GM19324 (cell line): Measurements from ENCODE around the gene SART1.

Source experiments
- ATAC-seq: cut with Tn5 transposase; IDR thresholded peaks from one replicate; pipeline ENCODE4 v1.9.1; 2021; ENCODE audit warnings: mild to moderate bottlenecking, moderate library complexity; ENCODE audit not compliant: unreplicated experiment, low FRiP score

SART1 gene

GRCh38 chr11:65961267-65962140 lies at the start of gene SART1:
Gene SART1, plus strand, starts transcription at chr11:65961734. Its CDS starts 47 bp downstream, at chr11:65961781.
- peak; percentile 91 for ATAC-seq

GRCh38 chr11:65912845-65913244 lies 48.7 kb upstream of the SART1 start:
- ATAC-seq, result no peak

GRCh38 chr11:65915101-65915820 lies 46.3 kb upstream of the SART1 start:
- no peak for ATAC-seq

- no peak for ATAC-seq
Measured at GRCh38 chr11:65915821-65916251, 45.7 kb upstream of the SART1 start.

GRCh38 chr11:65916391-65916790 lies 45.1 kb upstream of the SART1 start:
- no peak for ATAC-seq

GRCh38 chr11:65917077-65917433 lies 44.5 kb upstream of the SART1 start:
- no peak for ATAC-seq

- no peak for ATAC-seq
Measured at GRCh38 chr11:65917434-65918210, 43.9 kb upstream of the SART1 start.

- ATAC-seq, result peak; percentile 61
Measured at GRCh38 chr11:65918211-65919140, 43.1 kb upstream of the SART1 start, which contains the start of gene C11orf68. Gene C11orf68, minus strand, starts transcription at chr11:65919062. Its CDS starts 31 bp downstream, at chr11:65919031.

- peak; percentile 86 for ATAC-seq
Measured at GRCh38 chr11:65919141-65919572, 42.4 kb upstream of the SART1 start, which contains the start of gene DRAP1. Gene DRAP1, plus strand, starts transcription at chr11:65919426. Its CDS starts 76 bp downstream, at chr11:65919502.

- ATAC-seq, result peak; percentile 51
Measured at GRCh38 chr11:65919573-65920371, 41.8 kb upstream of the SART1 start.

GRCh38 chr11:65920372-65920802 lies 41.1 kb upstream of the SART1 start:
- ATAC-seq, result no peak

GRCh38 chr11:65921033-65921555 lies 40.4 kb upstream of the SART1 start:
- ATAC-seq, result no peak

- ATAC-seq, result no peak
Measured at GRCh38 chr11:65921876-65922275, 39.7 kb upstream of the SART1 start.

- ATAC-seq, result no peak
Measured at GRCh38 chr11:65922565-65922964, 39.0 kb upstream of the SART1 start.

GRCh38 chr11:65925397-65925796 lies 36.1 kb upstream of the SART1 start:
- ATAC-seq, result no peak

GRCh38 chr11:65927904-65928397 lies 33.6 kb upstream of the SART1 start:
- ATAC-seq, result no peak

GRCh38 chr11:65928667-65929066 lies 32.9 kb upstream of the SART1 start:
- ATAC-seq, result no peak
